Brain pericyte (primary cell): ENCODE measurements around the gene POU4F2.
"Not testable (repeated sequence)": the region's sequence is repeated elsewhere in the genome, so short reads cannot be mapped to it uniquely, and the experiment has no call there.

Experiments
- DNase-seq: peaks from one replicate; pipeline ENCODE4 v3.0.0-alpha.2; 2012; ENCODE audit warnings: low read depth, low spot score

The POU4F2 gene

DNA sequence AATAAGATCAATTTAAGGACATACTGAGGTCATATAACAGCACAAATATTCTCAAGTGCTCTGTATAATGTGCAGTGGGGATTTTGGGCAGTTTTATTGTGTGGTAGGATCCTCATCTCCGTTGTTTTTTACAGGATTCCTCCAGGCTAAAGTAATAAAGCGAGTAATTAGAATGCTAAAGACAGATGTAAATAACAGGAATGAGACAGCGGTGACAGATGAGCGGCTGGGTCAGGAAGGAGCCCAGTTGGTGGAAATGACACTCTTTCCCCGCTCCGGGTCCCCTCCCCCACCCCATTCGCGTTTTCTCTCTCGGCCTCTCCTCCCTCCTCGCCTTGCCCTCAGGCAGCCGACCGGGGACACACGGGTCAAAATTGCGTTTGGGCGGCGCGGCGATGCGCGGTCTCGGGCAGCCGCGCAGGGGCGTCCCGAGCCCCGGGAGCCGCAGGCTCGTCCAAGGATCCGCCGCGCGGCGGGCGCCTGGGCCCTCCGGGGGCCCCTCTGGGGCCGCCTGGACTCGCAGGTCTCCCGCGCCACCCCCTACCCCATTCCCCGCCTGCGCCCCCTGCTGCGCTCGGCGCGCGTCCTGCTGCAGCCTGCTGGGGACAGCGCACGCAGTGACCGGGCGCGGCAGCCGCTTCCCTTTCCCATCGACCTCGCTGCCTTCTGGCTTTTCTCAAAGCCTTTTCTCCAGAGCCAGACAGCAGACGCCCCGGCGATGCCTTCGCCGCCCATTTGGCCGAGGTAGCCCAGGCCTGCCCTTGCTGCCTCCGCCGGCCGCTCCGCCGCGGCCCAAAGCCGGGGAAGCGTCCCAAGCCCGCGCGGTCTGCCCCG, 16.2 kb downstream of the POU4F2 start:
- no peak for DNase-seq

- DNase-seq: no peak
Measured at GRCh38 chr4:146655521-146655856, 16.8 kb downstream of the POU4F2 start.

- DNase-seq: no peak
Measured at GRCh38 chr4:146661367-146661766, 22.7 kb downstream of the POU4F2 start.

- not testable (repeated sequence) for DNase-seq
Measured at GRCh38 chr4:146663968-146664311, 25.2 kb downstream of the POU4F2 start.

DNA sequence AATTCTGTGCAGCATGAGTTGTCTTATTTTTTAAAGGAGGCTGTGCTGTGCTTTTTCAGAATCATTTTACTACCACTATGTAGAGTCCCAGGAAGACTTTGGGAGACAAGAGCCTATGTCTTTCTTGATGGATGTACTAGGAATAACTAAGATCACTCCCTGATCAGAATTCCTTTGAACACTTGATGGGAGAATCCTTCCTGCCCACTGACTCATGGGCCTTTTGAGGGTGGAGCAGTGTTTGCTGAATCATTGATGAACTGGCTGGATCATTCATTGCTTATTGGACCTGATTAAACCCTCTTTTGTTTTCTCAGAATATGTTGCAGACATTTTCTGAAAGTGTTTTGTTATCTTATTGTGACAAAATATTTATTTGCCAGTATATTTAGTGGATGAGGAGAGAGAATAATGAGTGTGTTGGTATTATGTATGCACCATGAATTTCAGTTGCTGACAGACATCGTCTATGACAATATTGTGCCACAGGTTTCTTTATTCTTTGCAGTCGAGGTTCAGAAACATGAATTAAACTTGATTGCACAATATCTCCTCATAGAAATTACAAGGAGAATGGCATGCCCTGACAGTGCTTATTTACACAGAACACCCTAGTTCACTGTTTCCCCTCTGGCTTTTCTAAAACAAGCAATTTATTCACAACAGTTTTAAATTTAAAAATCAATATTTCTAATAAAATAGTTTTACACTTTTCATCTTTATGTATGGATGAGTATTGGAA, 36.3 kb downstream of the POU4F2 start:
- no peak for DNase-seq
